Vagina (tissue), 2 donors: ENCODE results near the gene MMP28.

Experiments used
- POLR2A ChIP-seq, 2 donors: fragments of 450-650 bp; IDR thresholded peaks; one replicate each; pipeline ENCODE4 v1.6.1; 2017; ENCODE audit warnings: antibody characterized with exemption in 2 of 2, mild to moderate bottlenecking in 2 of 2, moderate library complexity in 2 of 2
- POLR2AphosphoS5 ChIP-seq, 2 donors: sonication (generic); formaldehyde crosslinking; IDR thresholded peaks; one replicate each; pipeline ENCODE4 v1.9.0; 2017; ENCODE audit warnings: antibody characterized with exemption in 2 of 2, mild to moderate bottlenecking in 2 of 2, low read depth in 1 of 2; ENCODE audit not compliant: insufficient read depth in 1 of 2
- TF ChIP-seq, protein P1 (sequence below), 3 experiments: fragments of 450-650 bp in 2 of 3; fragments of 200-600 bp in 1 of 3; sonication (generic) in 1 of 3; IDR thresholded peaks; one replicate each; pipeline ENCODE4 v1.5.1; 2017 to 2019; ENCODE audit warnings: antibody characterized with exemption in 3 of 3, mild to moderate bottlenecking in 2 of 3, moderate library complexity in 2 of 3

DNA sequence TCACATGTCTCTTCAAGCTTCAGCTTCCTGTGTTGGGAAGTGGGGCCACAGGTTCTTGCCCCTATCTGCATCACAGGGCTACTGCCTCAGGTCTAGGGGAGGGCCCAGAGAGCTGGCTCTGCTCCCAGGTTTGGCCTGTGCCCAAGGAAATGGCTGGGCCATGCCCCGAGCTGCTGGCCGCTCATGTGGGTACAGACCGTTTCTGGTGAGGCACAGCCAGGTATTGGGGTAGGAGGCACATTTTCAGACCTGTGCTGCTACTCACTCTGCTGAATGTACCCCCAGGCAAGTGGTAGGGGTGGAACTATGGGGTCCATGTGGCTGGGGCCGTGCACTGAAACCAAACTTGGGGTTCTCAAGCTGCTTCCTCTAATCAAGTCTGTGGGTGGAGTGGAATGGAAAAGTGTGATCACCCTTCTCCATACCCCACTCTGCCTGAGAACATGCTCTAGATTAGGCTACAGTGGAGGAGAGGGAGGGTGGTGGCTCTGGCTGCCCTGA is 47.0 kb downstream of the MMP28 start:
- no peak for TF ChIP-seq POLR2A (IDR thresholded peaks at IDR 0.05)
- TF ChIP-seq, protein P1, sequence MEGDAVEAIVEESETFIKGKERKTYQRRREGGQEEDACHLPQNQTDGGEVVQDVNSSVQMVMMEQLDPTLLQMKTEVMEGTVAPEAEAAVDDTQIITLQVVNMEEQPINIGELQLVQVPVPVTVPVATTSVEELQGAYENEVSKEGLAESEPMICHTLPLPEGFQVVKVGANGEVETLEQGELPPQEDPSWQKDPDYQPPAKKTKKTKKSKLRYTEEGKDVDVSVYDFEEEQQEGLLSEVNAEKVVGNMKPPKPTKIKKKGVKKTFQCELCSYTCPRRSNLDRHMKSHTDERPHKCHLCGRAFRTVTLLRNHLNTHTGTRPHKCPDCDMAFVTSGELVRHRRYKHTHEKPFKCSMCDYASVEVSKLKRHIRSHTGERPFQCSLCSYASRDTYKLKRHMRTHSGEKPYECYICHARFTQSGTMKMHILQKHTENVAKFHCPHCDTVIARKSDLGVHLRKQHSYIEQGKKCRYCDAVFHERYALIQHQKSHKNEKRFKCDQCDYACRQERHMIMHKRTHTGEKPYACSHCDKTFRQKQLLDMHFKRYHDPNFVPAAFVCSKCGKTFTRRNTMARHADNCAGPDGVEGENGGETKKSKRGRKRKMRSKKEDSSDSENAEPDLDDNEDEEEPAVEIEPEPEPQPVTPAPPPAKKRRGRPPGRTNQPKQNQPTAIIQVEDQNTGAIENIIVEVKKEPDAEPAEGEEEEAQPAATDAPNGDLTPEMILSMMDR (IDR thresholded peaks at IDR 0.05) = no peak
- no peak for TF ChIP-seq POLR2AphosphoS5 (IDR thresholded peaks at IDR 0.05; ENCODE audit: insufficient read depth in 1 of 2, low read depth in 1 of 2)
